ENCODE results near the gene STAT5A. TPM values are rescaled to one million over a fixed set of nuclear protein-coding genes. Genes with fewer than 3 reads are reported as not detected.

The STAT5A gene
- total RNA-seq, 1 donor from 2014 or later = 288 TPM

Other genes with a start within 250 kb of the STAT5A start
- gene C17orf113, start 237.9 kb upstream of the STAT5A start, total RNA-seq = 0.05 and 0.21 TPM in 2 replicates
- 0.16 and 0.28 TPM in 2 replicates for gene ZNF385C, start 190.0 kb upstream of the STAT5A start, total RNA-seq
- 15.3 and 20.3 TPM in 2 replicates for gene DHX58, start 175.8 kb upstream of the STAT5A start, total RNA-seq
- 59.6 and 60.0 TPM in 2 replicates for gene KAT2A, start 167.1 kb upstream of the STAT5A start, total RNA-seq
- not detected in 2 replicates for gene HSPB9, start 165.7 kb upstream of the STAT5A start, total RNA-seq
- 63.9 and 67.9 TPM in 2 replicates for gene RAB5C, start 133.5 kb upstream of the STAT5A start, total RNA-seq
- gene KCNH4, start 107.4 kb upstream of the STAT5A start, total RNA-seq = 0.44 and 0.64 TPM in 2 replicates
- not detected in 2 replicates for gene HCRT, start 103.0 kb upstream of the STAT5A start, total RNA-seq
- gene GHDC, start 94.0 kb upstream of the STAT5A start, total RNA-seq = 16.5 and 17.6 TPM in 2 replicates
- gene STAT5B, start 12.1 kb upstream of the STAT5A start, total RNA-seq = 162 and 164 TPM in 2 replicates
- 250 and 262 TPM in 2 replicates for gene STAT3, start 99.9 kb downstream of the STAT5A start, total RNA-seq
- 3.5 and 3.8 TPM in 2 replicates for gene CAVIN1, start 134.8 kb downstream of the STAT5A start, total RNA-seq
- gene ATP6V0A1, start 170.4 kb downstream of the STAT5A start, total RNA-seq = 16.0 and 17.5 TPM in 2 replicates
- 17.4 and 19.9 TPM in 2 replicates for gene NAGLU, start 247.7 kb downstream of the STAT5A start, total RNA-seq